Prostate gland (tissue), 2 donors: ENCODE measurements around the gene CSNK2B. TPM values are rescaled to one million over a fixed set of nuclear protein-coding genes. Genes with fewer than 3 reads are reported as not detected.

ENCODE experiments used
- DNase-seq: peaks from one replicate; pipeline ENCODE4 v3.0.0-alpha.2; 2019; ENCODE audit warnings: low spot score
- H3K27ac ChIP-seq, 2 donors: fragments of 200-600 bp; sonication (generic); 2 replicates each; pipeline ENCODE4 v1.5.1; 2017 to 2019
- H3K27me3 ChIP-seq: fragments of 200-600 bp; sonication (generic); replicated peaks from 2 replicates; pipeline ENCODE4 v1.5.1; 2019; ENCODE audit not compliant: insufficient read depth
- H3K36me3 ChIP-seq, 2 donors: fragments of 200-600 bp; sonication (generic); 1 replicate in 1 of 2; 2 replicates in 1 of 2; pipeline versions ENCODE4 v1.5.1 to v1.8.1; 2017 to 2019
- H3K4me1 ChIP-seq: fragments of 200-600 bp; sonication (generic); replicated peaks from 2 replicates; pipeline ENCODE4 v1.5.1; 2019
- H3K4me3 ChIP-seq, 2 donors: fragments of 200-600 bp; sonication (generic); 2 replicates each; pipeline ENCODE4 v1.5.1; 2017 to 2019
- H3K9me3 ChIP-seq: fragments of 200-600 bp; sonication (generic); 2 replicates; pipeline ENCODE4 v1.5.1; 2017
- POLR2A ChIP-seq: fragments of 450-650 bp; IDR thresholded peaks from one replicate; pipeline ENCODE4 v1.6.1; 2016; ENCODE audit warnings: antibody characterized with exemption, mild to moderate bottlenecking
- POLR2AphosphoS5 ChIP-seq: sonication (generic); formaldehyde crosslinking; IDR thresholded peaks from one replicate; pipeline ENCODE4 v1.6.1; 2017; ENCODE audit warnings: antibody characterized with exemption
- WGBS: methylation state at CpG from one replicate; pipeline ENCODE4 v1.1.5; 2018; 5-methylcytosine and 5-hydroxymethylcytosine counted together
- intact Hi-C: fragments of 100-400 bp; cut with DNase I; formaldehyde crosslinking; loops from one replicate; pipeline ENCODE4 v1.14.2; 2022
- total RNA-seq, 2 donors: library from RNA; depleted of rRNA; stranded (reverse); fragments of >200 nt; gene quantifications; one replicate each; pipeline ENCODE4 v1.1.0, GENCODE V29; 2016
- TF ChIP-seq, protein P1 (sequence below), 4 experiments: fragments of 200-600 bp in 2 of 4; fragments of 450-650 bp in 2 of 4; sonication (generic) in 2 of 4; IDR thresholded peaks; 1 replicate in 3 of 4; 2 replicates in 1 of 4; pipeline ENCODE4 v1.5.1; 2016 to 2019; ENCODE audit warnings: antibody characterized with exemption in 4 of 4, mild to moderate bottlenecking in 2 of 4, moderate library complexity in 2 of 4

CSNK2B gene
- total RNA-seq, 2 donors from 2014 or later: 214 to 285 TPM

DNA sequence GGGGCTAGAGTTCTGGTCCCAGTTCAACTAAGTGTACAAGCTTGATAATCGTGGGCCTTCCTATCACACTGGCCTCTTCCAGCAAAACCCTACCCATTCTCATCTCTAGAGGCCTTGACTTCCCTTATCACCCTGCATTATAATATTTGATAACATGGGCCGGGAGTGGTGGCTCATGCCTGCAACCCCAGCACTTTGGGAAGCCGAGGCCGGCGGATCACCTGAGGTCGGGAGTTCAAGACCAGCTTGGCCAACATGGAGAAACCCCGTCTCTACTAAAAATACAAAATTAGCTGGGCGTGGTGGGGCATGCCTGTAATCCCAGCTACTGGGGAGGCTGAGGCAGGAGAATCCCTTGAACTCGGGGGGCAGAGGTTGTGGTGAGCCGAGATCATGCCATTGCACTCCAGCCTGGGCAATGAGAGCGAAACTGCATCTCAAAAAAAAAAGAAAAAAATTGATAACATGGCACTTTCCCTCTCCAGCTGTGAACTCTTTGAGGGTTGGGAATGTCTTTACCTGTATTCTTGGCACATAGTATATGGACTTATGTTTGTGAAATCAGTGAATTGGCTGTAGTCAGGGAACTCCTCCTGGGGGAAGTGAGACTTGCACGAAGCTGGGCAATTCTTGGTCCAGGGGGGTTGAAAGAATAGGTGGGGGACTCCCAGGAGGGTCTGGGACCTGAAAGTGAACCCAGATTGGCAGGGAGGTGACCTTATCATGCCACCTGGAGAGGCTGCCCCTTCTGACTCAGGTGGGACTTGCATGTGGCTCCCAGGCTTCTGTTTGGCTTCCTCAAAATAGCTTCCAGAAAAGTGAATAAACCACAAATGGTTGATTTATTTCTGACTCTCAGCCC is 4.4 kb upstream of the CSNK2B start:
- H3K27ac ChIP-seq: peak overlapping the region; percentile 76 to 87
- intact Hi-C loops: no loop called here
- WGBS: 82% methylated on average over 12 of the region's 12 CpGs

DNA sequence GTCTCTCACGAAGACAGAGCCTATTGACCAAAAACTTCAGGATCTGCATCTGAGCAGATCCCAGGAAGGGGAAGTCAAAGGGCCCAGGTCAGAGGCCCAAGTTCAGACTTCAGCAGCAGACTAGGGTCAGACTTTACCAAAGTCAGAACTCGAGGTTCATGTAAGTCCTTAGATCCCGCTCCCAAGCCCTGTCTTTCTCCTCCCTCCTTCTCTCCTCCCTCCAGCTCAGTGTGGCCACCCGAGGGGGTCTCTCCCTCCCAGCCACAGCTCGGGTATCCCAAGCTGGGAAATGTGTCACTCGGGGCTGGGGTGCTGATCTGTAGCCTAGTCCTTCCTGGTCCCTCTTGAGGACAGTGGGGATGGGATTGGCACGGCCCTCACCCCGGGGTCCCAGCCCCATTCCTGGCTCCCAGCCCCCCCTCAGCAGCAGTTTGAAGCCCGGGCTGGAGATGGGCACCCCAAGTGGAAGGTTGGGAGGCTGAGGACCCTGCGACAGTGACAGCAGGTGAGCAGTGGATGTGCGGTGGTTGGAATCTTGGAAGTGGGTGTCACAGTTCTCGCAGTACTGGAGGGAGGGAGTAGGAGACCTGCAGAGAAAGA is 3.7 kb upstream of the CSNK2B start:
- intact Hi-C loops: no loop called here
- Histone ChIP-seq H3K27ac (no peak overlapping the region), H3K27me3 (no peaks in the 10 kb centered on the region), H3K36me3 (no peaks in the 10 kb centered on the region), H3K9me3 (no peaks in the 10 kb centered on the region), H3K4me3 (no peak overlapping the region), H3K4me1 (peaks cover 30% of the 10 kb centered on the region)
- no peak for DNase-seq
- 83% methylated on average over 12 of the region's 12 CpGs for WGBS
- TF ChIP-seq POLR2AphosphoS5: no peak
- no peak for TF ChIP-seq POLR2A
- TF ChIP-seq, protein P1, sequence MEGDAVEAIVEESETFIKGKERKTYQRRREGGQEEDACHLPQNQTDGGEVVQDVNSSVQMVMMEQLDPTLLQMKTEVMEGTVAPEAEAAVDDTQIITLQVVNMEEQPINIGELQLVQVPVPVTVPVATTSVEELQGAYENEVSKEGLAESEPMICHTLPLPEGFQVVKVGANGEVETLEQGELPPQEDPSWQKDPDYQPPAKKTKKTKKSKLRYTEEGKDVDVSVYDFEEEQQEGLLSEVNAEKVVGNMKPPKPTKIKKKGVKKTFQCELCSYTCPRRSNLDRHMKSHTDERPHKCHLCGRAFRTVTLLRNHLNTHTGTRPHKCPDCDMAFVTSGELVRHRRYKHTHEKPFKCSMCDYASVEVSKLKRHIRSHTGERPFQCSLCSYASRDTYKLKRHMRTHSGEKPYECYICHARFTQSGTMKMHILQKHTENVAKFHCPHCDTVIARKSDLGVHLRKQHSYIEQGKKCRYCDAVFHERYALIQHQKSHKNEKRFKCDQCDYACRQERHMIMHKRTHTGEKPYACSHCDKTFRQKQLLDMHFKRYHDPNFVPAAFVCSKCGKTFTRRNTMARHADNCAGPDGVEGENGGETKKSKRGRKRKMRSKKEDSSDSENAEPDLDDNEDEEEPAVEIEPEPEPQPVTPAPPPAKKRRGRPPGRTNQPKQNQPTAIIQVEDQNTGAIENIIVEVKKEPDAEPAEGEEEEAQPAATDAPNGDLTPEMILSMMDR (IDR thresholded peaks at IDR 0.05): no peak

More for the DNA sequence above, 4.4 kb upstream of the CSNK2B start:
- H3K4me3 ChIP-seq: peak overlapping the region in 1 of 2 donors; percentile 58
- no peaks in the 10 kb centered on the region for H3K9me3 ChIP-seq
- no peaks in the 10 kb centered on the region for H3K36me3 ChIP-seq
- no peaks in the 10 kb centered on the region for H3K27me3 ChIP-seq
- no peak for DNase-seq
- peaks cover 24% of the 10 kb centered on the region for H3K4me1 ChIP-seq
- TF ChIP-seq, protein P1 (IDR thresholded peaks at IDR 0.05): no peak
- TF ChIP-seq POLR2AphosphoS5 (no peak), POLR2A (no peak)

DNA sequence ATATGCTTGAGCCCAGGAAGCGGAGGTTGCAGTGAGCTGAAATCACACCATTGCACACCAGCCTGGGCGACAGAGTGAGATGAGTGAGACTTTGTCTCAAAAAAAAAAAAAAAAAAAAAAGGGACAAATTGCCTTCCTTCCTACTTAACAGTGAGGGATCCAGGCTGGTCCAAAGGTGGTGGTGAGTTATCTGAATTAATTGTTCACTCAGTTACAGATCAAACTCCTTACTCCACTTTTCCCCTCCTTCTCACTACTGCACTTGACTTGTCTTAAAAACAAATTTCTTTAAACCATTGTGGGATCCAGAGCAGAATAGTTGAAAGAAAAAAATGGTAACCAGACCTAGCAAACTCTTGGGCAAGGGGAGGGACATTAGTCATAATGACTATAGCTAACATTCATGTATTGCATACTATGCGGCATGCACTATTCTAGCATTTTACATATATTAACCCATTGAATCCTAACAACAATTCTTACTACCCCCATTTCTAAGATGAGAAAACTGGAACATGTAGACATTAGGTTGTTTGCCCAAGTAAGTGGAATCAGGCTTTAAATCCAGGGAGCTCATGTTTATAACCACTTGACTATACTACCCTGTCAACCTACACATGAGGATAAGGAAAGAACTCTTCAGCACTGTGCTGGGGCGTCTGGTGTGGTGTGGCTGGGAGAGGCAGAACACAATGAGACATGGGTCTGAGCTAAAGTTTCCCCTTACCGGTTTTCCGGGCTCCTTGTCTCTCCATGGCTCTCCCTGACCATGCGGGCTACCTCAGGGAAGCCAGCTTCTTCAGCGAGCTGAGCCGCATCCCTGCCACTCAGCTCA is 2.5 kb upstream of the CSNK2B start:
- Histone ChIP-seq H3K9me3 (no peaks in the 10 kb centered on the region), H3K27ac (peak overlapping the region; percentile 94 to 96), H3K36me3 (peaks cover under 1 to 7% of the 10 kb centered on the region in 2 donors), H3K4me1 (peaks cover 31% of the 10 kb centered on the region), H3K4me3 (peak overlapping the region; percentile 65 to 92), H3K27me3 (no peaks in the 10 kb centered on the region)
- intact Hi-C loops: no loop called here
- WGBS: 46% methylated on average over 9 of the region's 9 CpGs
- TF ChIP-seq POLR2AphosphoS5 (no peak), POLR2A (no peak)
- TF ChIP-seq, protein P1 (IDR thresholded peaks at IDR 0.05): no peak
- no peak for DNase-seq

DNA sequence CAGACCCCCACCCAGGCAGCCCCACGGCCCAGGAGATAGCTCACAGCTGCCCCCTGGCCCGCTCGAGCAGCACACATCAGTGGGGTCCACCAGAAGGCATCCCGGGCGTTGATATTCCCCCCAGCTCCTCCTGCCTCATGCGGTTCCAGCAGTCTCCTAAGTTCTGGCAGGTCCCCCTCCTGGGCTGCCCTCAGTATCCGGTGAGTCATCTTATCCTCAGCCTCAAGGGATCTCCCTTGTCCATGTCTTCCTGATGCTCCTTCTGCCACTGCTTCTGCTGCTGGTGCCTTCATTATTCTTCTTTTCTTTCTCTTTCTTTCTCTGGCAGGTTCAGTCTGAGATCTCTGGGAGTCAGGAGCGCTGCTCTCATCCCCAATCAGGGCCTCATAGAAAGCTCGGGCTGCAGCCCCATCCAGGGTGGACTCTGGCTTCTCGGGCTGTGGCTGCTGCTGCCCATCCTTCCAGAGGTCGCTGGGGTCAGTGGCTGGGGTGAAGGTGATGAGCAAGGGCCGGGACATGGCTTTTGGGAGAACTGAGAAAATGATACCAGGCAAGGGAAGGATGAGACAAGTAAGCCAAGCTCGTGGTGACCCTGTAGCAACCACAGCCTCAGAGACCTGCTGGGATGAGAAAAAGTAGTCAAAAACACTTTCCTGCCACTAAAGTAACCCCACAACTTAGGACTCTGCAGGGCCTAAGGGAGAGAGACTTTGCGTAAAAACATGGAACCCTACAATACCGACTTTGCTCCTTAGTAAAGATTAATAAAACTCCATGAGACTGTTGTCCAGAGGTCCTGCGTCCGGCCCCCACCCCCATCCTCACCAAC is 1.7 kb upstream of the CSNK2B start:
- Histone ChIP-seq H3K27me3 (no peaks in the 10 kb centered on the region), H3K4me1 (peaks cover 23% of the 10 kb centered on the region), H3K9me3 (no peaks in the 10 kb centered on the region), H3K4me3 (peak overlapping the region; percentile 65 to 92), H3K27ac (peak overlapping the region; percentile 94 to 96), H3K36me3 (peaks cover 7 to 15% of the 10 kb centered on the region in 2 donors)
- no peak for DNase-seq
- intact Hi-C loops: no loop called here
- WGBS: 12% methylated on average over 17 of the region's 17 CpGs
- TF ChIP-seq, protein P1 (IDR thresholded peaks at IDR 0.05): no peak
- no peak for TF ChIP-seq POLR2A
